ENCODE results near the gene NCF1.
"Not testable (repeated sequence)": the region's sequence is repeated elsewhere in the genome, so short reads cannot be mapped to it uniquely, and the experiment has no call there.

NCF1 gene

DNA sequence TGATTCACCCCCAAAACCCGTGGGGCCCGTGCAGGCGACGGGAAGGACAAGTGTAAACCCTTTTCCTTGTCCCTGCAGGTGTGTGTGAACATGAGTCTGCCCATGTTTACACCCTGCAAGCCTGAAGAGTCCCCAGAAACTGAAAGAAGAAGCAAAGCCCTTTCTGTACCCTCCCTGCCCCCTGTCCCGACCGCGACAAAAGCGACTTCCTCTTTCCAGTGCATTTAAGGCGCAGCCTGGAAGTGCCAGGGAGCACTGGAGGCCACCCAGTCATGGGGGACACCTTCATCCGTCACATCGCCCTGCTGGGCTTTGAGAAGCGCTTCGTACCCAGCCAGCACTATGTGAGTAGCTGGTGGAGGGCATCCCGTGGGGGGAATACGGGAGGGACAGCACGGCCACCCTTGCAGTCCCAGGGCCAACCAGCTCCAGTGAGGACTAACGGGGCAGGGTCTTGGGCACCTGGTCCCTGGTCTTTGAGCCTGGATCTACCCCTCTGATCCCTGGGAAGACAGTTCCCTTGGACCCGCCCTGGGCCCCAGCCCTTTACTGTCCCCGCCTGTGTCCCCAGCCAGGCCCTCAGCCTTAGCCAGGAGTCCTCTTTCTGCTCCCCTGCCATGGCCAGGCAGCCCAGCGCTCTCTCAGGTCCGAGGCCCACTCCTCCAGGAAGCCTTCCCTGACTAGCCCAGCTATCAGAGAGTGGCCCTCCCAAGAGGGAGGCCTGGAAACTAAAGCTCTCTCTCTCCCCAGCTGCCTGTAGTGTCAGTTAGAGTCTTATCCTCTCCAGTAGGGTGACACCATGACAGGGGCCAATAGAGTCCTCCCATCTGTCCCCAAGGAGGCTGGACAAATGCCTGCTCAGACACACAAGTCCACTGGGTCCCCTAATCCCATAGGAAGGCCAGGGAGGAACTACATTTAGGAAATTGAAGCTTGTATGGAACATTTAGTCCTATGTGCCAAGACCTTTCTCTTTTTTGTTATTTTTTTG lies at the start of gene NCF1:
Gene NCF1, plus strand, starts transcription at position 252 of the 991 bp plus-strand sequence. Its CDS starts 21 bp downstream, at position 273.
- DNase-seq (ENCODE audit: low read depth), result not testable (repeated sequence)

DNA sequence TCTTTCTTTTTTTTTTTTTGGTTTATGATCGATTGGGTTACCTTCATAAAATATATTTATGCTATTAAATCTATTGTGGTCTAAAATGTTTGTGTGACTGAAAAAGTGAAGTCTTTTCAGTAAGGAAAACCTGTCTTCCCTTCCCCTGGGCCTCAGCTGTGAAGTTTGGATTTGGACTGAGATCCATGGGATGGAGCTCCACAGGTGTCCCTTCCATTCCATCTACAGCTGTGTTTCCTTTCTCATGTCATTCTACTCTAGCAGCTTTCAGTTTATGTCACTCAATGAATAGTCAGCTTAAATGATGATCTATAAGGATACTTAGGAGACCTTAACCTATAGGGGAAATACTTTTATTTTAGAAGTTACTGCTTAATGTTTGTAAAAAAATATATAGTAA lies 48.0 kb upstream of the NCF1 start:
- no peak for DNase-seq (ENCODE audit: low read depth)

DNA sequence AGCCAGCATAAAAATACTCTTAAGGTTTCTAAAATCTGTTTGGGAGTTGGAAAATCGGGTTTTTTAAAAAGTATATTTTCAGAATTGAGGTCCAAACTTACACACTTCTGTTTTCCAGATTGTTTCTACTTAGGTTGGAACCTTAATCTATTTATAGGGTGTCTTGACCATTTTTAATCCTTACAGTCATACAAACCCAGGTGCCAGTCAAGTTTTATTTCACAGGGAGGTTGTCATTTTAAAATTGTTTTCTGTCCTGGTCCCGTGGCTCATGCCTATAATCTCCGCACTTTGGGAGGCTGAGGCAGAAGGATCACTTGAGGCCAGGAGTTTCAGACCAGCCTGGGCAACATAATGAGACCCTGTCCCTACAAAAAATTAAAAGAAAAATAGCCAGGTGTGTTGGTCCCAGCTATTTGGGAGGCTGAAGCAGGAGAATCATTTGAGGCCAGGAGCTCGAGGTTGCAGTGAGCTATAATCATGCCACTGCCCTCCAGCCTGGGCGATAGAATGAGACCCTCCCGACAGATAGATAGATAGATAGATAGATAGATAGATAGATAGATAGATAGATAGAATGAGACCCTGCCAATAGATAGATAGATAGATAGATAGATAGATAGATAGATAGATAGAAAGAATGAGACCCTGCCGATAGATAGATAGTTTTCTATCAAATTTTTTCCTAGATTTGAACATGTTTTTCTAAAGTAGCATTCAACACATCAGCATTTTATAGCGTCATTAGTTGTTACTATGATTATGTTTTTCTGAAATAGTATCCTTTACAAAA lies 47.3 kb upstream of the NCF1 start:
- DNase-seq (ENCODE audit: low read depth), result no peak

DNA sequence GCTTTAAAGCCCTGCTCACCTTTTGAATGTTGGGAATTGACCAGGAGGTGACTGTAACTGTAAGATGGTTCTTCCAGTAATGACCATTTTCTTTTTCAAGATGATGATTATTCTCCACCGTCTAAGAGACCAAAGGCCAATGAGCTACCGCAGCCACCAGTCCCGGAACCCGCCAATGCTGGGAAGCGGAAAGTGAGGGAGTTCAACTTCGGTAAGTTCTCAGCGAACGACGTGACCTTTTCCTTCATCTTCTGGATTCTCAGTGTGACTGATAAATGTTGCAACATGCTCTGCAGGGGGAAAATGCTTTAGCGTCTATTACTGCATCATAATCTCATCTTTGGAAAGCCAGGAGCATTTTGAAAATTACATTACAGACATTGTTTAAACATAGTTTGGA lies 45.1 kb upstream of the NCF1 start:
- DNase-seq (ENCODE audit: low read depth), result not testable (repeated sequence)

DNA sequence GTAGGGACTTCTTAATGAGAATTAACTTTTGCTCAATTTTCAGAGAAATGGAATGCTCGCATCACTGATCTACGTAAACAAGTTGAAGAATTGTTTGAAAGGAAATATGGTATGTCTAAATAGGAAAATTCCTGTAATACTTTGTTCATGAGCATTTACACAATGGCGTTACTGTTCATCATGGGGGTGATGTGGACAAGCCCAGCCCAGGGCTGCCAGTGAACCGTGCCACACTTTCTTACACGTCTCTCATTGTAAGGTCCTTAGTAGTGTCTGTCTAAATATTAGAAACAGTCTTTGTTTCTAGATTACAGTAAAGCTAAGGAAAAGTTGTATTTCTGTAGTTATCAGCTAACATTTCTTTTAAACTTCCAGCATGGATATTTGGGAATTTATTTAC lies 43.6 kb upstream of the NCF1 start:
- not testable (repeated sequence) for DNase-seq (ENCODE audit: low read depth)

DNA sequence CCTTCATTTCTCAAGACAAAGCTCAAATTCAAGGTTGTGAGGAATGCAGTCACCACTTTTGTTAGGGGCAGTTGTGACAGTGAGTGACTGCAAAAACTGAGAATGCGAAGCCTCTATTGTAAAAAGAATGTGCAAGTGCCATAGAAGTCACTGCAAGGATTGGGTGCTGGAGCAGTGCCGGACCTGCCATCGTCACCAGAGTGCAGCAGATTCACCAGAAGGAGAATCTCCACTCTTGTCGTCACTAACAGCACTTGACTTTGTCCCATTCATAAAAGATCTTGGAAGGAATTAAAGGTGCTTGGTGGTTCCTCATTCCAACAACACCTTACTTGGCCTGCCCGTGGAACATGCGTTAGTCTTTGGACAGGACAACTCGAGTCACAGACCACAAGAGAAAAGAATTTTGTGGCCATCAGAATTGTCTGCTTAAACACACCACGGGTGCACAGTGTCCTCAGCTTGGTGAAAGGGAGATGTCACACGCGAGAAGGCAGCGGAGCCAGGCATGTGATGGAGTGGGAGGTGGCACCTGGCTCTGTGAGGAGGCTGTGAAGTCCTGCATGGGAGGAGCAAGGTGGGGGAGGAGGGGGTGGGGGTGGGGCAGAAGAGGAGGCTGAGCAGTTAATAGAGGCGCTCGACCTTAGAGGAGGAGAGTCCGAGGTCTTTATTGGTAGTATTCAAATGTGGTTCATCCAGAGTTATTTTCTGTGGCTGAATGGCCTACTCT lies 33.7 kb upstream of the NCF1 start:
- DNase-seq (ENCODE audit: low read depth), result not testable (repeated sequence)

DNA sequence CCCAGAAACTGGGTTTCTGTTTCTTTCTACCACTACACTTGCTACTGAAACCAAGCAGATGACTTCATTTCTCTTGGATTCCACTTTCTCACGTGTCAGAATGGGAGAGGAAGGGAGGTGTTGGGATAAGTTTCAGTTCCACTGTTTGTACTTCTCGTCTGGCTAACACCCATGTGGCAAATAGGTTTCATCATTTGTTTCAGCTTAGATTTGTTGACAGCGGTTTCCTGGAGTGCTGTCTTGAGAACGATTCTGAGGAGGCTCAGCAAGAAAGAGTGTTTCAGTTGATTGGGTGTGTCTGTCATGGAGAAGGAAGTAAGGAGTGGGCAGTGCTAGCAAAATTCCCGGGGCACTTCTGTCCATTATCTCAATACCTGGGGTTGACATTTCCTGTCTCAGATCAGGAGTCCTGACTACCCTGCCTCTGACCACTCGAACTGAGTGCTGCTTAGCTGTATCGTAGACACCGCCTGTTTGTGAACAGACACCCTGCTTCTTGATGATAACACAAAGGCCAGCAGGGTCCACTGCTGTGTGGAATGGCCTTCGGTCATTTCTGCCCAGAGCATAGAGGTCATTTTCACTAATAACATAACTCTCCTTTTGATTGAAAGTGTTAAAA lies 29.8 kb upstream of the NCF1 start:
- DNase-seq (ENCODE audit: low read depth), result not testable (repeated sequence)

DNA sequence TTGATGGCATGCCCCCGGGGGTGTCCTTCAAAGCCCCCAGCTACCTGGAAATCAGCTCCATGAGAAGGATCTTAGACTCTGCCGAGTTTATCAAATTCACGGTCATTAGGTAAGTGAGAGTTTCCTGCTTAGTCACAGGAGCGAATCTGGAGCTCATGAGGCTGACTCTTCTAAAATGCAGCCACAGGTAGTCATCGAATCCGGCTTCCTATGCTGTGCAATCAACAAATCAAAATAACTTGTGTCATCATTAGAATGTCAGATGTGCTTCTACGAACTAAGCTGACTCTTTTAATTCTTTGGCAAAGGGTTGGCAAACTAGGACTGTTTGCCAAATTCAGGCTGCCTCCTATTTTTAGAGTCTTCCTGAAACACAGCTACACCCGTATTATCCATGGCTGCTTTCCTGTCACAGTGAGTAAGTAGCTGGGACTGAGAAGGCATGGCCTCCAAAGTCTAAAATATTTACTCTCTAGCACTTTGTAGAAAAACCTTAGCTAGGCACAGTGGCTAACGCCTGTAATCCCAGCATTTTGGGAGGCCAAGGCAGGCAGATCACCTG lies 19.8 kb upstream of the NCF1 start:
- not testable (repeated sequence) for DNase-seq (ENCODE audit: low read depth)

DNA sequence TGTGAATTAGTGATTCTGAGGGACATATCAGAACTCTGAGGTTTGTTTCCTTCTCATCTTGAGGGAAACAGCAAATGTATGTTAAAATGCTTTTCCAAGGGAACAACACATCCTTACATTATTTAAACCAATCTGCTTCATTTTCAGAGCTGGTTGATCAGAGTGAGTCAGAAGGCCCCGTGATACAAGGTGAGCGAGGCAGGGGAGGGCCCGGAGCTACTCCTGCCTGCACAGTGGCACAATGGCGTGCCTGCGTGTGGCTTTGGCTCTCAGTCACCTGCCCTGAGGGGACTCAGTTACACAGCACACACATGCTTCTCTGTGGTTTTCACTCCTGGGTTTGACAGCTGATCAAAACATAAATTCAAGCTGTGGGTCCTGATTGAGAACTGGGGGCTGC lies 17.1 kb upstream of the NCF1 start:
- not testable (repeated sequence) for DNase-seq (ENCODE audit: low read depth)

DNA sequence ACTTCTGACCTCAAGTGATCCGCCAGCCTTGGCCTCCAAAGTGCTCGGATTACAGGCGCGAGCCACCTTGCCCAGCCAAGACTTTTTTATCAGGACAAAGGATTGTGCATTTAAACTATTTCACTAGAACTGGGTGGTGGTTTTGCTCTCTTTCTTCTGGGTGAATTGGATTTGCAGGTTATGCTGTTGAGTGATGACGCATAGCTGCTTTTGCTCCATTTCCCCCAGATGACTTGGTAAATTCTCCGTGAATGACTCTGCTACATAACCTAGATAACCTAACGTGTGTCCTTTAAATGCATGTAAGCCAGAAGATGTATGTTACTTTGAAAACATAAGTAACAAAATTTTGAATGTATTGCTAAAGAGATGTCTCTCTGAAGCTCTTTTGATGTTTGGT lies 15.5 kb upstream of the NCF1 start:
- DNase-seq (ENCODE audit: low read depth), result not testable (repeated sequence)

DNA sequence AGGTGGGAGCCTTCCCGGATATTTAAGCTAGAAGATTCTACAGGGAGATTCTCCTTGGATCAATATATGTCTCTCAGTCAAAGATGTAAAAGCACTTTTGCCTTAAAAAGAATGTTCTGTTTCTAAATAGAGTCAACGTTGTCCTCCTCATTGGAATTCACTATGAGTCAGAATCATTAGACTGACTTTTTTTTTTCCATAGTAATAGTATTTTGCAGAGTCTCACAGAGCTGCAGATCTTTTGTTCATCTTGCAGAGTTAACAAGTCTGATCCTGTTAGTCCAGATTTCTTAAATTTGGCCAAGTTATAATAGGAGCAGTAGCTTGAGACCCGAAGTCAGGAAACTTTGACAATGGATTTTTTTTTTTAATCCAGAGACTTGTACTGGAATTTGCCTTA lies 14.8 kb upstream of the NCF1 start:
- not testable (repeated sequence) for DNase-seq (ENCODE audit: low read depth)

DNA sequence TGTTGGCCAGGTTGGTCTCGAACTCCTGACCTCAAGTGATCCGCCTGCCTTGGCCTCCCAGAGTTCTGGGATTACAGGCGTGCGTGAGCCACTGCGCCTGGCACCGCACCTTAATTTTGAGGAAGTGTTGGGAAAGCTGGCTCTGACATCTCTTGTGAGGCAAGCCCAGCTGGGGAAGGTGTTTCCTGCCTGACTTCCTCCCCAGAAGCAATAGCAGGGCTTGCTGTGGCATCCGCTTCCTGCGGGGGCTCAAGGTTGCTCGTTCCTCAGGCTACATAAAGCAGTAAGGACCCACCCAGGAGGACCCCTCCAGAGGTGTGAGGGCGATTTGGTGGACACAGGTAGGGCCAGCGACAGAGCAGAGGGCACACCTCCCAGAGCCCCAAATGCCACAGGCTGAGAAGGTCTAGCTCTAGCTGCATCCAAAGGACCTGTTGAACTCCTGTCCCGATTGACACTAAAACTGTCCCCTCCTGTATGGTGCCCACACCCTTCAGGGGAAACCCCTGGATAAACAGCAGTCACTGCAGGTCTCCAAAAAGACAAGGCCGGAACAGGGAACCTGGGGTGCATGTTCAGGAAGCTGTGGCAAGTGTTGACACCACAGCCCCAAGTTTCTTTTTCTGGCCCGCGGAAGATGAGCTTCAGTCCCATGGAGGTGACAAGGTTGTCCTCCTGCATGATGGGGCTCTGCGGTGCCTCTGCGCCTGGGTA lies 8.4 kb upstream of the NCF1 start:
- not testable (repeated sequence) for DNase-seq (ENCODE audit: low read depth)

DNA sequence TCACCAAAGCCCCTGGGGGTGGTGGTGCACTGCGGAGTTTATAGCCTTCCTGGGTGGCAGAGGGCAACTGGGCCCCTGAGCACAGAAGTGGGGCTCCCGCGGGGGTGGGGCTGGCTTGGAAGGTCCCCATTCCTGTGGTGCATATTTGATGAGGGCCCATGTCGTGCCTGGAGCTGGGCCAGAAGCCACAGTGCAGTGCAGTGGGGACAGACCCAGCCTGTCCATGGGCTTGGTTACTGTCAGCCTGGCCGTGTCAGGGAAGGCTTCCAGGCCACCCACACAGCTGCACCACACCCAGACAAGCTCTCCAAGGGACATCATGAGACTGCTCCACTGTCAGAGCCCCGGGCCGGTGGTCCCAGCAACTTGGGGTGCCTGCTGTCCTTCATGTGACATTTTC lies 7.3 kb upstream of the NCF1 start:
- DNase-seq (ENCODE audit: low read depth), result not testable (repeated sequence)

DNA sequence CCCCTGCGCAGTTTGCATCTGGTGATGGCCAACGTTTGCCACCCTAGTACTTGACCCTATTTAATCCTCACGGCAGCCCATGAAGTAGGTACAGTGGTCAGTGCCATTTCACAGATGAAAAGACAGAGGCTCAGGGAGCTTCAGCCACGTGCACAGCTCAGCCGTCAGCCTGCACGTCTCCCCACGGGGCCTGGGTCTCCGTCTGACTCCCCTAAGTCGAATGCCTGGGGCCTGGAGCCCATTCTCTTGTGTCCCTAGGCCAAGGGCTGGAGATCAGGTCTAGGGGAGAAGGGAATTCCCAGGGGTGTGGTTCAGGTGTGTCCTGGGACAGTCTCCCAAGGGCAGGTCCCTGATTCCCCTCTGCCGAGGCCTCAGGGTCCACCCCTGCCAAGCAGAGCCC lies 6.8 kb upstream of the NCF1 start:
- DNase-seq (ENCODE audit: low read depth), result not testable (repeated sequence)

DNA sequence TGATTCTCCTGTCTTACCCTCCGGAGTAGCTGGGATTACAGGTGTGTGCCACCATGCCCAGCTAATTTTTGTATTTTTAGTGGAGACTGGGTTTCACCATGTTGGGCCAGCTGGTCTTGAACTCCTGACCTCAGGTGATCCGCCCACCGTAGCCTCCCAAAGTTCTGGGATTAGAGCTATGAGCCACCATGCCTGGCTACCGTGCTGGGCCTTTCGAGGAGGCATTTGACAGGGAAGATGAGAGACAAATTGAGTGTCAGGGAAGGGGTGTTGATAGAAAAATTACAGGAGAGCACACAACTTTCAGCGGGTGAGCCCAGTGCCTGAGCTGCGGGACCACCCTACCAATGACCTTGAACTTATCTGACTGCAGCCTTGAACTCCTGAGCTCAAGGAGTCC lies 3.7 kb upstream of the NCF1 start:
- DNase-seq (ENCODE audit: low read depth), result not testable (repeated sequence)

DNA sequence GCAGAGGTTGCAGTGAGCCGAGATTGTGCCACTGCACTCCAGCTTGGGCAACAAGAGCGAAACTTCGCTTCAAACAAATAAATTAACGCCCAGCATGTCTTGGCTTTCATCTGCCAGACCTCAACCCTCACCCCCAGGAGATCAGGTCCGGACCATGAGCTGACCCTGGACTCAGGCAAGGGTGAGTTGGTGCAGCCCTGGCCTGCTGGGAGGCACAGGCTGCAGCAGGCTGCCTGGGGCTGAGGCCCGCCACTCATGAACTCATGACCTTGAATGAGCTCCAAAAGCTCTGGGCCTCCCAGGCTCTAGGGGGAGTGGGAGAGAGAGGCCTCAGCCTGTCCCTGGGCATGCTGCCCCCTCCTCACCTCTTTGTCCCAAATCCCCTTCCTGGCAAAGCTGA lies 1.7 kb upstream of the NCF1 start:
- DNase-seq (ENCODE audit: low read depth), result not testable (repeated sequence)

DNA sequence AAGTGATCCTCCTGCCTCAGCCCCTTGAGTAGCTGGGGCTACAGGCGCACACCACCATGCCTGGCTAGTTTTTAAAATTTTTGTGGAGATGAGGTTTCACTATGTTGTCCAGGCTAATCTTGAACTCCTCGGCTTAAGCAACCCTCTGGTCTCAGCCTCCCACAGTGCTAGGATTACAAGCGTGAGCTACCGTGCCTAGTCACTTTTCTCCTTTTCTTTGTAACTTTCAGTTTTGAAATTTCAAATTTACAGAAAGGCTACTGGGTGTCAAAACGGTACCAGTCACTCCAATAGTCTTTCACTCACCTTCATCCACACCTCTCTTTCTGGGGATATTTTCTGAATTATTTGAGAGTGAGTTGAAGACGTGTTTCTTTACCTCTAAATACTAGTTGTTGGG lies 1.3 kb downstream of the NCF1 start:
- DNase-seq (ENCODE audit: low read depth), result not testable (repeated sequence)

DNA sequence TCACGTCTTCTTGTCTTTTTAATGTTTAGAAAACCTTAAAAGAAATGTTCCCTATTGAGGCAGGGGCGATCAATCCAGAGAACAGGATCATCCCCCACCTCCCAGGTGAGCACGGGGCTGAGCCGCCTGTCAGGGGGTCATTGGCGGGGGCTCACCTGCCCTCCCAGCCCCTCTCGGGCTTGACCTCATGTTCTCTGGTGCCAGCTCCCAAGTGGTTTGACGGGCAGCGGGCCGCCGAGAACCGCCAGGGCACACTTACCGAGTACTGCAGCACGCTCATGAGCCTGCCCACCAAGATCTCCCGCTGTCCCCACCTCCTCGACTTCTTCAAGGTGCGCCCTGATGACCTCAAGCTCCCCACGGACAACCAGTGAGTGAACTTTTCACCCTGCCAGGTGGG lies 5.2 kb downstream of the NCF1 start:
- DNase-seq (ENCODE audit: low read depth), result not testable (repeated sequence)

DNA sequence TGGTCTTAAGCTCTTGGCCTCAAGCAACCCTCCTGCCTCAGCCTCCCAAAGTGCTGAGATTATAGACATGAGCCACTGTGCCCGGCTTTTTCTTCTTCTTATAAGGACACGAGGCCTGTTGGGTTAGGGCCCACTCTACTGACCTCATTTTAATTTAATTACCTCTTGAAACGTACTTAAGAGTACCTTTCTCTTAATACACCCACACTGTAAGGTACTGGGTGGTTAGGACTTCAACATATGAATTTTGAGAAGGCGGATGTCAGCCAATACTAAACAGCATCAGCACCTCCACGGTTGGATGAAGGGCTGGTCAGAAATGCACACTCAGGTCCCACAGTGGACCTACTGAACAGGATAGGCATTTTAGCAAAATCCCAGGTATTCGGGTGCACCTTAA lies 7.9 kb downstream of the NCF1 start:
- not testable (repeated sequence) for DNase-seq (ENCODE audit: low read depth)

DNA sequence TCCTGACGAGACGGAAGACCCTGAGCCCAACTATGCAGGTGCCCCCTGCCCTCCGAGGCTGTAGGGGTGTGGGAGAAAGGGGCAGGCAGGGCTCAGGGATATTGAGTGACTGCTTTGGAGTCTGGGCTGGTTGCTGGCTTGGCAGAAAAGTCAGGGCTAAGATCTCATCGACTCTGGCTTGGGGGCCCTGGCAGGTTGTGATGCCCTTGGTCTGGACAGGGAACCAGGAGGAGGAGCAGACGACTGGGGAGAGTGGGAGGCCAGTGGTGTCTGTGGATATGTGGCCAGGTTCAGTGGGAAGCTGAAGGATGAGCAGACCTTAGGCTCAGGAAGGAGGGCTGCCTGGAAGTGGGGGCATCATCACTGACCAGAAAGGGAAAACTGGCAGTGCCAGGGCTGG lies 9.8 kb downstream of the NCF1 start:
- not testable (repeated sequence) for DNase-seq (ENCODE audit: low read depth)

Data from stimulated activated CD4-positive, alpha-beta T cell treated with anti-CD3 and anti-CD28 coated beads, Interleukin-2, amount 100 ng/mL, for 4 hours (primary cell).